HepG2 (cell line): Measurements from ENCODE around the gene ALKBH5. TPM values are rescaled to one million over a fixed set of nuclear protein-coding genes. Genes with fewer than 3 reads are reported as not detected.

Source experiments
- ATF1 ChIP-seq: IDR thresholded peaks from 2 replicates; pipeline ENCODE4 v1.6.1; 2016; ENCODE audit warnings: mild to moderate bottlenecking, control low read depth
- CCDC6 ChIP-seq: sonication (generic); formaldehyde crosslinking; IDR thresholded peaks from 2 replicates; pipeline ENCODE4 v1.8.1; 2022; ENCODE audit warnings: mild to moderate bottlenecking, missing genetic modification reagents, moderate library complexity
- PHF20 ChIP-seq: sonication (generic); formaldehyde crosslinking; IDR thresholded peaks from 2 replicates; pipeline ENCODE4 v1.5.0; 2020; ENCODE audit warnings: mild to moderate bottlenecking, missing genetic modification reagents
- REPIN1 ChIP-seq: sonication (generic); formaldehyde crosslinking; IDR thresholded peaks from 2 replicates; pipeline ENCODE4 v1.8.0; 2022; ENCODE audit warnings: missing genetic modification reagents, low read depth, mild to moderate bottlenecking, borderline replicate concordance
- TBX2 ChIP-seq: sonication (generic); formaldehyde crosslinking; IDR thresholded peaks from 2 replicates; pipeline ENCODE4 v1.5.0; 2020; ENCODE audit warnings: missing genetic modification reagents, mild to moderate bottlenecking, borderline replicate concordance
- U2AF2 ChIP-seq: fragments of 200-400 bp; formaldehyde crosslinking; IDR thresholded peaks from 2 replicates; pipeline ENCODE4 v1.6.1; 2017; ENCODE audit warnings: low read depth, mild to moderate bottlenecking, low read length
- ZMYM2 ChIP-seq: sonication (generic); formaldehyde crosslinking; IDR thresholded peaks from 2 replicates; pipeline ENCODE4 v1.8.0; 2022; ENCODE audit warnings: mild to moderate bottlenecking, missing genetic modification reagents
- ZNF234 ChIP-seq: sonication (generic); formaldehyde crosslinking; conservative IDR thresholded peaks from 2 replicates; pipeline ENCODE4 v1.5.1; 2020; ENCODE audit warnings: mild to moderate bottlenecking, missing genetic modification reagents
- ZNF263 ChIP-seq: sonication (generic); formaldehyde crosslinking; IDR thresholded peaks from 2 replicates; pipeline ENCODE4 v1.4.0; 2020; ENCODE audit warnings: missing genetic modification reagents
- ZNF281 ChIP-seq: sonication (generic); formaldehyde crosslinking; IDR thresholded peaks from 2 replicates; pipeline ENCODE4 v1.4.0; 2020; ENCODE audit warnings: missing genetic modification reagents, borderline replicate concordance
- ZNF530 ChIP-seq: sonication (generic); formaldehyde crosslinking; IDR thresholded peaks from 2 replicates; pipeline ENCODE4 v1.5.0; 2020; ENCODE audit warnings: low read depth, mild to moderate bottlenecking, missing genetic modification reagents
- polyA plus RNA-seq, 8 experiments: library from polyadenylated mRNA; depleted of rRNA in 3 of 8; stranded (reverse) in 7 of 8; unstranded in 1 of 8; fragments of >200 nt; fragmentation: Illumina TruSeq in 4 of 8; extraction: Trizol in 4 of 8; gene quantifications; 2 replicates each; pipeline versions ENCODE4 v1.2.1 to v1.2.3, GENCODE V29; 2011 to 2016; ENCODE audit warnings: low read depth in 4 of 8, missing spikeins in 1 of 8, mixed read lengths in 1 of 8; ENCODE audit not compliant: insufficient read depth in 1 of 8
- total RNA-seq, 5 experiments: library from RNA; depleted of rRNA; stranded (reverse); fragments of >200 nt; fragmentation: Illumina TruSeq; extraction: Trizol; gene quantifications; 2 replicates each; pipeline ENCODE4 v1.2.3, GENCODE V29; 2016; ENCODE audit warnings: low read depth in 1 of 5
- TF ChIP-seq, protein P1 (sequence below): sonication (generic); formaldehyde crosslinking; IDR thresholded peaks from 2 replicates; pipeline ENCODE4 v1.4.0; 2020; ENCODE audit warnings: mild to moderate bottlenecking, missing genetic modification reagents
- TF ChIP-seq, protein P2 (sequence below): sonication (generic); formaldehyde crosslinking; IDR thresholded peaks from 2 replicates; pipeline ENCODE4 v1.4.0; 2020; ENCODE audit warnings: mild to moderate bottlenecking, missing genetic modification reagents
- TF ChIP-seq, protein P3 (sequence below): sonication (generic); formaldehyde crosslinking; IDR thresholded peaks from 2 replicates; pipeline ENCODE4 v1.4.0; 2020; ENCODE audit warnings: mild to moderate bottlenecking, missing genetic modification reagents
- TF ChIP-seq, protein P4 (sequence below): sonication (generic); formaldehyde crosslinking; IDR thresholded peaks from 2 replicates; pipeline ENCODE4 v1.4.0; 2020; ENCODE audit warnings: missing genetic modification reagents

ALKBH5 gene
- total and polyA plus RNA-seq, 2 of the 13 experiments (the other 11 are each of a cell fraction or from before 2014, with no cell fraction given) = 68.9 to 76.9 TPM

DNA sequence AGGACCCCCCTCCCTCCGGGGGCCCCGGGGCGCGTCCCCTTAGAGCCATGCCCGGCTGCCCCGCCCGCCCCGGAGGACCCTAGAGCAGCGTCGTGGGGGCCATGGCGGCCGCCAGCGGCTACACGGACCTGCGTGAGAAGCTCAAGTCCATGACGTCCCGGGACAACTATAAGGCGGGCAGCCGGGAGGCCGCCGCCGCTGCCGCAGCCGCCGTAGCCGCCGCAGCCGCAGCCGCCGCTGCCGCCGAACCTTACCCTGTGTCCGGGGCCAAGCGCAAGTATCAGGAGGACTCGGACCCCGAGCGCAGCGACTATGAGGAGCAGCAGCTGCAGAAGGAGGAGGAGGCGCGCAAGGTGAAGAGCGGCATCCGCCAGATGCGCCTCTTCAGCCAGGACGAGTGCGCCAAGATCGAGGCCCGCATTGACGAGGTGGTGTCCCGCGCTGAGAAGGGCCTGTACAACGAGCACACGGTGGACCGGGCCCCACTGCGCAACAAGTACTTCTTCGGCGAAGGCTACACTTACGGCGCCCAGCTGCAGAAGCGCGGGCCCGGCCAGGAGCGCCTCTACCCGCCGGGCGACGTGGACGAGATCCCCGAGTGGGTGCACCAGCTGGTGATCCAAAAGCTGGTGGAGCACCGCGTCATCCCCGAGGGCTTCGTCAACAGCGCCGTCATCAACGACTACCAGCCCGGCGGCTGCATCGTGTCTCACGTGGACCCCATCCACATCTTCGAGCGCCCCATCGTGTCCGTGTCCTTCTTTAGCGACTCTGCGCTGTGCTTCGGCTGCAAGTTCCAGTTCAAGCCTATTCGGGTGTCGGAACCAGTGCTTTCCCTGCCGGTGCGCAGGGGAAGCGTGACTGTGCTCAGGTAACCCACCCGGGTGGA lies 759 bp downstream of the ALKBH5 start (continued):
- TF ChIP-seq ZNF281 (CRISPR knock-in tag) = no peak
- TF ChIP-seq, protein P1, sequence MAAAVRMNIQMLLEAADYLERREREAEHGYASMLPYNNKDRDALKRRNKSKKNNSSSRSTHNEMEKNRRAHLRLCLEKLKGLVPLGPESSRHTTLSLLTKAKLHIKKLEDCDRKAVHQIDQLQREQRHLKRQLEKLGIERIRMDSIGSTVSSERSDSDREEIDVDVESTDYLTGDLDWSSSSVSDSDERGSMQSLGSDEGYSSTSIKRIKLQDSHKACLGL (CRISPR knock-in tag) = peak; percentile 38; the same call in 1 of the 2 replicates
- TF ChIP-seq ATF1 (CRISPR knock-in tag) = no peak
- TF ChIP-seq TBX2 (CRISPR knock-in tag) = 0 out of 2 replicates have a peak, but pooled peaks have one; percentile 15
- TF ChIP-seq U2AF2 = no peak
- TF ChIP-seq ZNF263 (CRISPR knock-in tag) = no peak; the same call in 1 of the 2 replicates
- TF ChIP-seq, protein P2, sequence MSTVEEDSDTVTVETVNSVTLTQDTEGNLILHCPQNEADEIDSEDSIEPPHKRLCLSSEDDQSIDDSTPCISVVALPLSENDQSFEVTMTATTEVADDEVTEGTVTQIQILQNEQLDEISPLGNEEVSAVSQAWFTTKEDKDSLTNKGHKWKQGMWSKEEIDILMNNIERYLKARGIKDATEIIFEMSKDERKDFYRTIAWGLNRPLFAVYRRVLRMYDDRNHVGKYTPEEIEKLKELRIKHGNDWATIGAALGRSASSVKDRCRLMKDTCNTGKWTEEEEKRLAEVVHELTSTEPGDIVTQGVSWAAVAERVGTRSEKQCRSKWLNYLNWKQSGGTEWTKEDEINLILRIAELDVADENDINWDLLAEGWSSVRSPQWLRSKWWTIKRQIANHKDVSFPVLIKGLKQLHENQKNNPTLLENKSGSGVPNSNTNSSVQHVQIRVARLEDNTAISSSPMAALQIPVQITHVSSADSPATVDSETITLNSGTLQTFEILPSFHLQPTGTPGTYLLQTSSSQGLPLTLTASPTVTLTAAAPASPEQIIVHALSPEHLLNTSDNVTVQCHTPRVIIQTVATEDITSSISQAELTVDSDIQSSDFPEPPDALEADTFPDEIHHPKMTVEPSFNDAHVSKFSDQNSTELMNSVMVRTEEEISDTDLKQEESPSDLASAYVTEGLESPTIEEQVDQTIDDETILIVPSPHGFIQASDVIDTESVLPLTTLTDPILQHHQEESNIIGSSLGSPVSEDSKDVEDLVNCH (CRISPR knock-in tag) = no peak
- TF ChIP-seq ZMYM2 (CRISPR knock-in tag) = no peak
- TF ChIP-seq ZNF234 = no peak
- TF ChIP-seq CCDC6 (CRISPR knock-in tag) = no peak
- TF ChIP-seq REPIN1 (CRISPR knock-in tag) = no peak
- no peak for TF ChIP-seq PHF20
- no peak for TF ChIP-seq ZNF530 (CRISPR knock-in tag)
- TF ChIP-seq, protein P3, sequence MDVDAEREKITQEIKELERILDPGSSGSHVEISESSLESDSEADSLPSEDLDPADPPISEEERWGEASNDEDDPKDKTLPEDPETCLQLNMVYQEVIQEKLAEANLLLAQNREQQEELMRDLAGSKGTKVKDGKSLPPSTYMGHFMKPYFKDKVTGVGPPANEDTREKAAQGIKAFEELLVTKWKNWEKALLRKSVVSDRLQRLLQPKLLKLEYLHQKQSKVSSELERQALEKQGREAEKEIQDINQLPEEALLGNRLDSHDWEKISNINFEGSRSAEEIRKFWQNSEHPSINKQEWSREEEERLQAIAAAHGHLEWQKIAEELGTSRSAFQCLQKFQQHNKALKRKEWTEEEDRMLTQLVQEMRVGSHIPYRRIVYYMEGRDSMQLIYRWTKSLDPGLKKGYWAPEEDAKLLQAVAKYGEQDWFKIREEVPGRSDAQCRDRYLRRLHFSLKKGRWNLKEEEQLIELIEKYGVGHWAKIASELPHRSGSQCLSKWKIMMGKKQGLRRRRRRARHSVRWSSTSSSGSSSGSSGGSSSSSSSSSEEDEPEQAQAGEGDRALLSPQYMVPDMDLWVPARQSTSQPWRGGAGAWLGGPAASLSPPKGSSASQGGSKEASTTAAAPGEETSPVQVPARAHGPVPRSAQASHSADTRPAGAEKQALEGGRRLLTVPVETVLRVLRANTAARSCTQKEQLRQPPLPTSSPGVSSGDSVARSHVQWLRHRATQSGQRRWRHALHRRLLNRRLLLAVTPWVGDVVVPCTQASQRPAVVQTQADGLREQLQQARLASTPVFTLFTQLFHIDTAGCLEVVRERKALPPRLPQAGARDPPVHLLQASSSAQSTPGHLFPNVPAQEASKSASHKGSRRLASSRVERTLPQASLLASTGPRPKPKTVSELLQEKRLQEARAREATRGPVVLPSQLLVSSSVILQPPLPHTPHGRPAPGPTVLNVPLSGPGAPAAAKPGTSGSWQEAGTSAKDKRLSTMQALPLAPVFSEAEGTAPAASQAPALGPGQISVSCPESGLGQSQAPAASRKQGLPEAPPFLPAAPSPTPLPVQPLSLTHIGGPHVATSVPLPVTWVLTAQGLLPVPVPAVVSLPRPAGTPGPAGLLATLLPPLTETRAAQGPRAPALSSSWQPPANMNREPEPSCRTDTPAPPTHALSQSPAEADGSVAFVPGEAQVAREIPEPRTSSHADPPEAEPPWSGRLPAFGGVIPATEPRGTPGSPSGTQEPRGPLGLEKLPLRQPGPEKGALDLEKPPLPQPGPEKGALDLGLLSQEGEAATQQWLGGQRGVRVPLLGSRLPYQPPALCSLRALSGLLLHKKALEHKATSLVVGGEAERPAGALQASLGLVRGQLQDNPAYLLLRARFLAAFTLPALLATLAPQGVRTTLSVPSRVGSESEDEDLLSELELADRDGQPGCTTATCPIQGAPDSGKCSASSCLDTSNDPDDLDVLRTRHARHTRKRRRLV (CRISPR knock-in tag) = no peak
- TF ChIP-seq, protein P4, sequence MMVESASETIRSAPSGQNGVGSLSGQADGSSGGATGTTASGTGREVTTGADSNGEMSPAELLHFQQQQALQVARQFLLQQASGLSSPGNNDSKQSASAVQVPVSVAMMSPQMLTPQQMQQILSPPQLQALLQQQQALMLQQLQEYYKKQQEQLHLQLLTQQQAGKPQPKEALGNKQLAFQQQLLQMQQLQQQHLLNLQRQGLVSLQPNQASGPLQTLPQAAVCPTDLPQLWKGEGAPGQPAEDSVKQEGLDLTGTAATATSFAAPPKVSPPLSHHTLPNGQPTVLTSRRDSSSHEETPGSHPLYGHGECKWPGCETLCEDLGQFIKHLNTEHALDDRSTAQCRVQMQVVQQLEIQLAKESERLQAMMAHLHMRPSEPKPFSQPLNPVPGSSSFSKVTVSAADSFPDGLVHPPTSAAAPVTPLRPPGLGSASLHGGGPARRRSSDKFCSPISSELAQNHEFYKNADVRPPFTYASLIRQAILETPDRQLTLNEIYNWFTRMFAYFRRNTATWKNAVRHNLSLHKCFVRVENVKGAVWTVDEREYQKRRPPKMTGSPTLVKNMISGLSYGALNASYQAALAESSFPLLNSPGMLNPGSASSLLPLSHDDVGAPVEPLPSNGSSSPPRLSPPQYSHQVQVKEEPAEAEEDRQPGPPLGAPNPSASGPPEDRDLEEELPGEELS (CRISPR knock-in tag) = no peak
